Middle frontal gyrus (tissue), 1 donor: ENCODE measurements around the gene BHLHE23.

Source experiments
- DNase-seq: peaks from one replicate; pipeline ENCODE4 v3.0.0-alpha.2; 2015; ENCODE audit warnings: low spot score; ENCODE audit errors: extremely low spot score

BHLHE23 gene

GRCh38 chr20:63009988-63010769 lies 3.4 kb upstream of the BHLHE23 start:
- DNase-seq: no peak

DNA sequence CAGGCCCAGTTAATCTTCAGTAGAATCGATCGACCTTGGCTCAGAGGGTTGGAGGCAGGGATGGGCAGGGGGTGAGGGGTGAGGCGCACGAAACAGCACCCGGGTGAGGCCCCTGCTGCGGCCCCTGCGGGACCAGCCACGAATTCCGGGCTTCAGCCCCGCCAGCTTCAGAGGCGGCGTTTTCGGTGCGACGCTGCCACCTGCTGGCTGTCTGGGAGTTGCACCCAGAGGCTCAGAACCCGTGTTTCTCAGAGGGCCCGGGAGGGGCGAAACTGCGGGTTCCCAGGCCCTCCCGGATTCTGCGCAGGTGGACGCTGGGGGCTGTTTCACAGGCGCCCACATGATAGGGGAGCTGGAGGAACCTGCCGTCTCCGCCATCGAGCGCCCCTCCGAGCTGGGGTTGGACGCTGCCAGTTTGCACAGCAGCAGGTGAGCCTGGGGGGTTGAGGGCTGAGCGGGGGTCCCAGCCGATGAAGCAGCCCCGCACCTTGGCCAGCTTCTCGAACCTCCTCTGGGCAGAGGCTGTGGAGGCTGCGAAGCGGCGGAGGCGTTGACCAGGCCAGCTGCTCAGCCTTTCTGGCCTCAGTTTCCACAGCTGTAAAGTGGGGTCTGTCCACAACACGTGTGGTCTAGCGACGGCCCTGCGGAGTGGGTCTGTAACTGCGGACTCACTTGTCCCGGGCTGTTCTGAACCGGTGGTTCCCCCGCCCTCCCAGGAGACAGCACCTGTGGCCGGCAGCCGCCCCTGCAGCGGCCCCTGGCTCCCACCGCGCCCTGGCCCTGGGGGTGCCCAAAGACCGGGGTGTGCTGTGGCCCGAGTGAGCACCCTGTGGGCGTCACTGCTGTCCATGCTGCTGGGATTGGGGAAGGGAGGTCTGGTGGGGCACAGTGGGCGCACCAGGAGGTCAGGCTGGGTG lies 2.5 kb upstream of the BHLHE23 start:
- peak; percentile 66 for DNase-seq

DNA sequence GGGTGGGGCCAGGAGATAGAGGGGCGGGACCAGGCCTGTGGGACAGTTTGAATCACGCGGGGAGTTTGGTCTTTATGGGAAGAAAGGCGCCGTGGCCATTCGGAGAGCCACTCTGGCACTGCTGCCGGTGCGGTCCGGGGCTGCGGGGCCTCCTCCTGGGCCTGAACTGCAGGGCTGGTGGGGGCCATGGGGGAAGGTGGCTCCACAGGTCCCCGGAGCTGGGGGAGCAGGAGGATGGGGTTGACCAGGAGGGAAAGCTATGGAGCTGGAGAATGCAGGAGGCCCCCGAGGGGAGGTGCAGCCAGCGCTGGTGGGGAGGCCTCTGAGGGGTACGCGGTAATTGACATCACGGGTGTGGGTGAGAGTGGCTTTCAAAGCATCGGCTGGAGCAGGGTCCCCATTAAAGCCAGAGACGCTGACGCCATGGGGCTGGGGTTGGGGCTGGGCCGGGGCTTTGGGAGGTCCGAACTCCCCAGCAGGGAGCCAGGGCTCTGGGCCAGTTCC lies 1.8 kb upstream of the BHLHE23 start:
- no peak for DNase-seq

DNA sequence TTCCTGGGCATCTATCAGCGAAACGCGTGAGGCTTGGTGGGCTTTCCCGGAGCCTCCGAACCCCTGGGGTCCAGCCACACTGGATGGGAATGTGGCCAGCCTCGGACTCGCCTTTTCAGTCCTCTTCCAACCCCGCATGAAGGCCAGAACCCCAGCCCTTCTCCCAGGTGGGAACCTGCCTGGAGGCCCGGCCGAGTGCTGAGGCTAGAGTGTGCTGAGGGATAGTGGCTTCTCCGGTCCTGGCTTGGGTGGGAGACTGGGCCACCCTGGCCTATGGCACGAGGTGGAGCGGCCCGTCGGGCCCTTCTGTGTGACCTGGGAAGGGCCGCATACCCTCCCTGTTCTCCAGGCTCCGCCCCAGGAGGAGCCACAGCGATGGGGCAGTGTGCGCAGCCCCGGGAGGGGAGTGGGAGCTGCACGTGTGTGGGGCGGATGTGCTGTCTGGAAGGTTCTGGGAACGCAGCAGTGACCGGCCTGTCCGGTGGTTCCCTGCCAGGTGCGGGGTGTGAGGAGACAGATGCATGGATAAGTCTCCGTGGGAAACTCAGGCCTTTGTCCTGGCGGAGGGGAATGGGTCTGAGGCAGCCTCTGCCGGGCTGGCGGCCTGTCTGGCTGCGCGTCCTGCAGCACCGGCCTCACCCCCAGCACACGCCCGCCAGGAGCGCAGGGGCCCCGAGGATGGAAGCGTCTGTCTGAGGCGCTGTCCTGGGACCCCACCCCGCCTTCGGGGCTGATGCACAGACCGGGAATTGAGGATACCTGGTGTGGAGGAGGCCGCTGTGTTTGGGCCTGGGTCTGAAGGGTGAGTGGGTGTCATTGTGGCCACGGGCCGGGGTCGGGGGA lies 1.1 kb upstream of the BHLHE23 start:
- DNase-seq: no peak

DNA sequence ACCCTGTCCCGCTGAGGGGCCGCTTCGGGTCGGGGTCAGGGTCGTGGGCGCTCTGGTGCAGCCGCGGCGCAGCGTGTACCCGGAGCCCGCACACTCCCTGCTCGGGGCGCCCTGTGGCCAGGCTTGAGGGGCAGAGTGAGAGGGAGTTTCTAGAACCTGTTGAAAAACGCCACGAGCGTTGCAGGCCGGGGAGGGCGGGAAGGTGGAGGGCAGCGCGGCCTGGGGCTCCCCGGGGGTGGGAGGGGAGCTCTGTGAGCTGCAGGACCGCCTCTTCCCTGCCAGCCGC lies 539 bp upstream of the BHLHE23 start:
- DNase-seq: no peak

- no peak for DNase-seq
Observed at GRCh38 chr20:63005862-63006539, 763 bp downstream of the BHLHE23 start.

DNA sequence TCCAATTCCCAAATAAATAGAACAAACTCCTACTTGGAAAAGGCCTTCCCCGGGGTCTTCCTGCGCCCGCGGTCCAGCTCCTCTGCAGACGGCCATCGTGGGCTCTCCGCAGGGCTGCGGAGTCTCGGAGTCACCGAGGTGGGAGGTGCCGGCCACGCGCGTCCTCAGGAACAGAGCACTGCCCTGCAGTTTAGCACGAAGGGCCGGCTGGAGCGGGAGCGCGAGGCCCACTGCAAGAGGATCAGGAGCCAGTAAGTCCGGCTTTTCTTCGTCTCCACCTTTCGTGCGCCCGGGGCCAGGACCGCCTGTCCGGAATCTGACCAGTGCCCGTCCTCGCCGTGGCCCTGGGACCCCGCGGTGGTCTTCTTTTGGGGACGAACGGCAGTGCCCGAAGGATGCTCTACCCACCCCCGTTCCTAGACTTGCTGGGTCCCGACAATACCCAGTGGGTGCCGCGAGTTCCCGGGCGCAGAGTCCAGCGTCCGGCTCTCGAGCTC lies 1.4 kb downstream of the BHLHE23 start:
- no peak for DNase-seq

GRCh38 chr20:63004607-63005364 lies 2.0 kb downstream of the BHLHE23 start:
- DNase-seq: no peak

- DNase-seq: no peak
Observed at GRCh38 chr20:63003546-63003945, 3.2 kb downstream of the BHLHE23 start.

DNA sequence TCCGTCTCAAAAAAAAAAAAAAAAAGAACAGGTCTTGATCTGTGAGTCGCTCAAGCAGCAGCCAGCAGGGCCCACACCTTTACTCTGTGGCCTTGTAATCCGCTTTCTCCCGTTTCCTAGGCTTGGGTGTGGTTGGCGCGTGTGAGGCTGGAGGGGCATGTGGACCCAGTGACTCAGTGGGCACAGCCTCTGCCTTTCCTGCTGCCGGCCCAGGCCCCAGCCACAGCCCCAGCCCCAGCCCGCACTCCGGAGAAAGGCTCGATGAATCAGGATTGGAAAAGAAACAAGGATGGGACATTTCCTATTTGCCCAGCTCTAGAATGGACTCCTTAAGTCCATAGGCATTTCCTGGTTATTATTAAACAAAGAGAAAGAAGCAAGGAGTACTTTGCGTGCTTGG lies 4.3 kb downstream of the BHLHE23 start:
- DNase-seq: no peak

GRCh38 chr20:63000958-63001357 lies 5.8 kb downstream of the BHLHE23 start:
- DNase-seq: no peak

DNA sequence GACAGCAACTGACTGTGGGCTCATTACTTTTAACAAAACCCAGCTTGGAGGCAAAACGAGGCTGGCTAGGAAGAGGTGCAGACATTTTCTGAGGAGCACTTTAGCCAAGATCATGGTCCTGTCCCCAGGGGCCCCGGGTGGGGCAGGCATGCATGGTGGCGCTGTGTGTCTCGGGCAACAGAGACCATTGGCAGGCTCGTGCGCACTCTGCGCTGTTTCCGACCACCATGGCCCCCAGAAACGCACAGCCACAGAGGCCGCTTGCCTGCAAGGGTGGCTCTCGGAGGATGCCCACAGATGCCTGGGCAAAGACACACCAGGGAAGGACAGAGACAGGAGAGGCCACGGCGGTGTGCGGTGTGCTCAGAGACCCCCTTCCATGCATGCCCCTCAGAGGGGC lies 6.7 kb downstream of the BHLHE23 start:
- no peak for DNase-seq

DNA sequence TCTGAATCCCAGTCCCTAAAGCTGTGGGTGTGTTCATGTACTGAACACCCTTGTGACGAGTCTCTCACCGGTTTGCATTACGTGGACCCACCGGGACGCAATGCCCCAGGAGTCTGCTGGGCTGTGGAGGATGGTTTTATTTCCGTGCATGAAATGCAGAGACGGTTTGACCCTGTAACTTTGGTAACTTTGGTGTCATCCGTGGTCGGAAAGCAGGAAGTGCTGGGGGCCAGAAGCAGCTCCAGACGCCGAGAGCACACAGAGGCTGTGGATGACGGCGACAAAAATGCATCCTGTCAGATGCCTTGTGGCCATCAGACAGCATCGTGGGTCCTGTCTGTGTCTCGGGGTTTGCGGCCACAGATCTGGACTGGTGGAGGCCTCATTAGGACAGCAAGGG lies 7.2 kb downstream of the BHLHE23 start:
- no peak for DNase-seq

- DNase-seq: no peak
Observed at GRCh38 chr20:62998449-62998848, 8.3 kb downstream of the BHLHE23 start.

- no peak for DNase-seq
Observed at GRCh38 chr20:62997417-62998035, 9.2 kb downstream of the BHLHE23 start.

DNA sequence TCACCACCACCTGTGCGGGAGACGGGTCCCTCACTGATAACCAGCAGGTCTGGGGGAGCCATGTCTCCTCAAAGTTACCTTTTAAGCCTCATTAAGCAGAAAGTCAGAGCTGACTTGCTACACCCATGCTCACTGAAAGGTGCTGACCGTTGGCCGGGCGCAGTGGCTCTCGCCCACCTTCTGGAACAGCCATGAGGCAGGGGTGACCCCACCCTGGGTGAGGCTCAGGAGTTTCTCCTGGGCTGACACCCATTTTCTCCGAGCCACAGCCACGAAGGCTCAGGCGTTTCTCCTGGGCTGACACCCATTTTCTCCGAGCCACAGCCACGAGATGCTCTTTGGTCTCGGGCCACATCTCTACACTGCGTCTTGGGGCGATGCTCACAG lies 10.2 kb downstream of the BHLHE23 start:
- DNase-seq: no peak

DNA sequence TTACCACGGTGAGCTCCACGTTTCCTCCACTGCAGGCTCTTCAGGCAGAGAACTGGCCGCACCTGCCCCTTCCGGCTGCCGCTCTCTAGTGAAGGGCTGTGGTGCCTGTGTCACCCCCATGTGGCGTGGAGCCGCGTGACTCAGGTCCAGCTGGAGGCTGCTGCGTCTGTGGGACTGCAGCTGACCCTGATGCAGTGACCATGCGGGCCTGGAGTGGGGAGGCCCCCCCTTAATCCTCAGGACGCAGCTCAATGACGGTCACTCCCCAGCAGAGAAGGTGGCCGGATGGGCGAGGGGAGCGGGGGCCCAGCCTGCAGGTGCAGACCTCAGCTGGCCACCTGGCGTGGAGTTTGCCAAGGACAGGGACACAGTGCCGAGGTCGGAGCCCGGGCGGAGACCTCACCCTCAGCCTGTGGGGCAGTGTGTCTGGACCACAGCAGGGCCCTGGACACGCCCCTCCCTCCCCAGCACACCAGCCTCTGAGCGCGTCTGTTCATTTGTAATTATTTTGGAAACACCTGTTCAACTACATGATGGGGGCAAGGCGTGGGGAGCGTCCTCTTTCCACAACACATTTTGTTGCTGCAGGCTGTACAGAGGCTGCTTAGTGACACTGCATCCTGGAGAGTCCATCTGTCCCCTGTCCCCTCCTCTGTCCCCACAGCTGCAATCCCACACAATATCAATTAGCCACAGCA lies 10.7 kb downstream of the BHLHE23 start:
- no peak for DNase-seq

- no peak for DNase-seq
Observed at GRCh38 chr20:62995481-62995880, 11.3 kb downstream of the BHLHE23 start.

DNA sequence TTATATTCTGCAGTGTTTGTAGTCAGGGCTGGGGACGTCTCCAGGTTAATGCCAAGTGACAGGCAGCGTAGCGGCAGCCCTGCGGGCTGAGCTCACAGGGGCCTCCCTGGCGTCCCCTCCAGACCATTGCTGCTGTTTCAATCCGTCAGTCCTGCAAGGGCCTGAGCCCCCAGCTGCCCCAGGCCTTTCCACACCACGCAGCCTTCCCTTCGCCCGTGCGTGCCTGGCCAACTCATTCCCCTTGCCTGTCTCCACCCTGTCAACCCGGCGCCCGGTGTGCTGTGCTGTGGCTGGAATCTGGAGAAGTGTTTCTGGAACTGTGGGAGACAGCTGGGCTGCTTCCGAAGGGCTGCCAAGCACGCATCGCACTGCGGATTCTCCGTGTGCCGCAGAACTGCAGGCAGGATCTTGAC lies 11.9 kb downstream of the BHLHE23 start:
- DNase-seq: no peak
